WTC11 (cell line): ENCODE results near the gene PARVB. TPM values are rescaled to one million over a fixed set of nuclear protein-coding genes. Genes with fewer than 3 reads are reported as not detected.

Source experiments
- ATAC-seq: fragments of 200-7000 bp; cut with Tn5 transposase; 2 replicates; pipeline ENCODE4 v1.10.0; 2021; ENCODE audit warnings: mild to moderate bottlenecking, moderate library complexity
- CTCF ChIA-PET: fragments of 300-600 bp; sonication (Branson Sonifier 250); formaldehyde crosslinking; loops from one replicate; lab custom pipeline; 2021; ENCODE audit warnings: antibody characterized with exemption; lab: Charles Lee
- POLR2A ChIA-PET: fragments of 350-600 bp; sonication (Branson Sonifier 250); formaldehyde crosslinking; loops from one replicate; lab custom pipeline; 2021; ENCODE audit warnings: antibody characterized with exemption; lab: Charles Lee
- DNase-seq: peaks from one replicate; pipeline ENCODE4 v3.0.0; 2021; ENCODE audit warnings: low spot score
- H3K27ac Mint-ChIP-seq: 2 replicates; pipeline ENCODE4 v1.8.0; 2021; ENCODE audit warnings: mixed read lengths
- H3K27me3 Mint-ChIP-seq: 2 replicates; pipeline ENCODE4 v1.8.0; 2021; ENCODE audit warnings: low read depth, mild to moderate bottlenecking, moderate library complexity, mixed read lengths
- H3K36me3 Mint-ChIP-seq: 2 replicates; pipeline ENCODE4 v1.8.0; 2021; ENCODE audit warnings: mixed read lengths
- H3K4me1 Mint-ChIP-seq: 2 replicates; pipeline ENCODE4 v1.8.0; 2022; ENCODE audit warnings: mixed read lengths
- H3K4me3 Mint-ChIP-seq: 2 replicates; pipeline ENCODE4 v1.8.0; 2021; ENCODE audit warnings: mild to moderate bottlenecking, moderate library complexity, mixed read lengths
- H3K9me3 Mint-ChIP-seq: 2 replicates; pipeline ENCODE4 v1.8.0; 2021; ENCODE audit warnings: mixed read lengths
- ESRRA ChIP-seq: sonication (generic); formaldehyde crosslinking; IDR thresholded peaks from 2 replicates; pipeline ENCODE4 v1.8.1; 2022; ENCODE audit warnings: mild to moderate bottlenecking, missing genetic modification reagents, borderline replicate concordance
- GTF2I ChIP-seq: fragments of 250-450 bp; sonication (Bioruptor Pico); conservative IDR thresholded peaks from 2 replicates; pipeline ENCODE4 v1.4.0; 2021; ENCODE audit warnings: mild to moderate bottlenecking
- NFYB ChIP-seq: sonication (generic); formaldehyde crosslinking; conservative IDR thresholded peaks from 2 replicates; pipeline ENCODE4 v1.8.0; 2022; ENCODE audit warnings: low read depth, missing genetic modification reagents
- RORB ChIP-seq: fragments of 250-450 bp; sonication (Bioruptor Pico); IDR thresholded peaks from 2 replicates; pipeline ENCODE4 v1.9.0; 2021; ENCODE audit warnings: mild to moderate bottlenecking
- SOX15 ChIP-seq: fragments of 250-450 bp; sonication (Bioruptor Pico); IDR thresholded peaks from 2 replicates; pipeline ENCODE4 v1.9.0; 2021; ENCODE audit warnings: mild to moderate bottlenecking
- SP1 ChIP-seq: sonication (generic); formaldehyde crosslinking; conservative IDR thresholded peaks from 2 replicates; pipeline ENCODE4 v1.8.1; 2022; ENCODE audit warnings: missing genetic modification reagents
- STAT6 ChIP-seq: sonication (generic); formaldehyde crosslinking; conservative IDR thresholded peaks from 2 replicates; pipeline ENCODE4 v1.8.1; 2023; ENCODE audit warnings: mild to moderate bottlenecking, low read depth, missing genetic modification reagents, moderate library complexity
- TEAD1 ChIP-seq: sonication (generic); formaldehyde crosslinking; IDR thresholded peaks from 2 replicates; pipeline ENCODE4 v1.8.0; 2022; ENCODE audit warnings: mild to moderate bottlenecking, missing genetic modification reagents
- ZNF219 ChIP-seq: sonication (generic); formaldehyde crosslinking; IDR thresholded peaks from 2 replicates; pipeline ENCODE4 v1.8.0; 2023; ENCODE audit warnings: missing genetic modification reagents, mild to moderate bottlenecking, borderline replicate concordance
- ZNF281 ChIP-seq: sonication (generic); formaldehyde crosslinking; IDR thresholded peaks from 2 replicates; pipeline ENCODE4 v1.8.0; 2023; ENCODE audit warnings: mild to moderate bottlenecking, missing genetic modification reagents
- total RNA-seq: library from RNA; stranded (reverse); gene quantifications from 3 replicates; pipeline ENCODE4 v1.2.3, GENCODE V29; 2021
- TF ChIP-seq, protein P1 (sequence below): sonication (generic); formaldehyde crosslinking; IDR thresholded peaks from 2 replicates; pipeline ENCODE4 v1.8.0; 2022; ENCODE audit warnings: missing genetic modification reagents
- TF ChIP-seq, protein P2 (sequence below): sonication (generic); formaldehyde crosslinking; IDR thresholded peaks from 2 replicates; pipeline ENCODE4 v1.8.1; 2023; ENCODE audit warnings: mild to moderate bottlenecking, missing genetic modification reagents, borderline replicate concordance
- TF ChIP-seq, protein P3 (sequence below): fragments of 250-450 bp; sonication (Bioruptor Pico); IDR thresholded peaks from 2 replicates; pipeline ENCODE4 v1.9.0; 2021; ENCODE audit warnings: mild to moderate bottlenecking

Gene PARVB
- total RNA-seq, 1 experiment from 2014 or later, result 3.3 TPM

GRCh38 chr22:44206696-44207095 is 182.6 kb downstream of the PARVB start (continued):
- TF ChIP-seq, protein P1, sequence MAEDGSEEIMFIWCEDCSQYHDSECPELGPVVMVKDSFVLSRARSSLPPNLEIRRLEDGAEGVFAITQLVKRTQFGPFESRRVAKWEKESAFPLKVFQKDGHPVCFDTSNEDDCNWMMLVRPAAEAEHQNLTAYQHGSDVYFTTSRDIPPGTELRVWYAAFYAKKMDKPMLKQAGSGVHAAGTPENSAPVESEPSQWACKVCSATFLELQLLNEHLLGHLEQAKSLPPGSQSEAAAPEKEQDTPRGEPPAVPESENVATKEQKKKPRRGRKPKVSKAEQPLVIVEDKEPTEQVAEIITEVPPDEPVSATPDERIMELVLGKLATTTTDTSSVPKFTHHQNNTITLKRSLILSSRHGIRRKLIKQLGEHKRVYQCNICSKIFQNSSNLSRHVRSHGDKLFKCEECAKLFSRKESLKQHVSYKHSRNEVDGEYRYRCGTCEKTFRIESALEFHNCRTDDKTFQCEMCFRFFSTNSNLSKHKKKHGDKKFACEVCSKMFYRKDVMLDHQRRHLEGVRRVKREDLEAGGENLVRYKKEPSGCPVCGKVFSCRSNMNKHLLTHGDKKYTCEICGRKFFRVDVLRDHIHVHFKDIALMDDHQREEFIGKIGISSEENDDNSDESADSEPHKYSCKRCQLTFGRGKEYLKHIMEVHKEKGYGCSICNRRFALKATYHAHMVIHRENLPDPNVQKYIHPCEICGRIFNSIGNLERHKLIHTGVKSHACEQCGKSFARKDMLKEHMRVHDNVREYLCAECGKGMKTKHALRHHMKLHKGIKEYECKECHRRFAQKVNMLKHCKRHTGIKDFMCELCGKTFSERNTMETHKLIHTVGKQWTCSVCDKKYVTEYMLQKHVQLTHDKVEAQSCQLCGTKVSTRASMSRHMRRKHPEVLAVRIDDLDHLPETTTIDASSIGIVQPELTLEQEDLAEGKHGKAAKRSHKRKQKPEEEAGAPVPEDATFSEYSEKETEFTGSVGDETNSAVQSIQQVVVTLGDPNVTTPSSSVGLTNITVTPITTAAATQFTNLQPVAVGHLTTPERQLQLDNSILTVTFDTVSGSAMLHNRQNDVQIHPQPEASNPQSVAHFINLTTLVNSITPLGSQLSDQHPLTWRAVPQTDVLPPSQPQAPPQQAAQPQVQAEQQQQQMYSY (CRISPR knock-in tag), result no peak
- TF ChIP-seq, protein P2, sequence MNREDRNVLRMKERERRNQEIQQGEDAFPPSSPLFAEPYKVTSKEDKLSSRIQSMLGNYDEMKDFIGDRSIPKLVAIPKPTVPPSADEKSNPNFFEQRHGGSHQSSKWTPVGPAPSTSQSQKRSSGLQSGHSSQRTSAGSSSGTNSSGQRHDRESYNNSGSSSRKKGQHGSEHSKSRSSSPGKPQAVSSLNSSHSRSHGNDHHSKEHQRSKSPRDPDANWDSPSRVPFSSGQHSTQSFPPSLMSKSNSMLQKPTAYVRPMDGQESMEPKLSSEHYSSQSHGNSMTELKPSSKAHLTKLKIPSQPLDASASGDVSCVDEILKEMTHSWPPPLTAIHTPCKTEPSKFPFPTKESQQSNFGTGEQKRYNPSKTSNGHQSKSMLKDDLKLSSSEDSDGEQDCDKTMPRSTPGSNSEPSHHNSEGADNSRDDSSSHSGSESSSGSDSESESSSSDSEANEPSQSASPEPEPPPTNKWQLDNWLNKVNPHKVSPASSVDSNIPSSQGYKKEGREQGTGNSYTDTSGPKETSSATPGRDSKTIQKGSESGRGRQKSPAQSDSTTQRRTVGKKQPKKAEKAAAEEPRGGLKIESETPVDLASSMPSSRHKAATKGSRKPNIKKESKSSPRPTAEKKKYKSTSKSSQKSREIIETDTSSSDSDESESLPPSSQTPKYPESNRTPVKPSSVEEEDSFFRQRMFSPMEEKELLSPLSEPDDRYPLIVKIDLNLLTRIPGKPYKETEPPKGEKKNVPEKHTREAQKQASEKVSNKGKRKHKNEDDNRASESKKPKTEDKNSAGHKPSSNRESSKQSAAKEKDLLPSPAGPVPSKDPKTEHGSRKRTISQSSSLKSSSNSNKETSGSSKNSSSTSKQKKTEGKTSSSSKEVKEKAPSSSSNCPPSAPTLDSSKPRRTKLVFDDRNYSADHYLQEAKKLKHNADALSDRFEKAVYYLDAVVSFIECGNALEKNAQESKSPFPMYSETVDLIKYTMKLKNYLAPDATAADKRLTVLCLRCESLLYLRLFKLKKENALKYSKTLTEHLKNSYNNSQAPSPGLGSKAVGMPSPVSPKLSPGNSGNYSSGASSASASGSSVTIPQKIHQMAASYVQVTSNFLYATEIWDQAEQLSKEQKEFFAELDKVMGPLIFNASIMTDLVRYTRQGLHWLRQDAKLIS (CRISPR knock-in tag), result no peak
- no peak for TF ChIP-seq SP1 (CRISPR knock-in tag)
- TF ChIP-seq RORB (CRISPR knock-in tag), result no peak
- TF ChIP-seq GTF2I (CRISPR knock-in tag), result no peak
- TF ChIP-seq, protein P3, sequence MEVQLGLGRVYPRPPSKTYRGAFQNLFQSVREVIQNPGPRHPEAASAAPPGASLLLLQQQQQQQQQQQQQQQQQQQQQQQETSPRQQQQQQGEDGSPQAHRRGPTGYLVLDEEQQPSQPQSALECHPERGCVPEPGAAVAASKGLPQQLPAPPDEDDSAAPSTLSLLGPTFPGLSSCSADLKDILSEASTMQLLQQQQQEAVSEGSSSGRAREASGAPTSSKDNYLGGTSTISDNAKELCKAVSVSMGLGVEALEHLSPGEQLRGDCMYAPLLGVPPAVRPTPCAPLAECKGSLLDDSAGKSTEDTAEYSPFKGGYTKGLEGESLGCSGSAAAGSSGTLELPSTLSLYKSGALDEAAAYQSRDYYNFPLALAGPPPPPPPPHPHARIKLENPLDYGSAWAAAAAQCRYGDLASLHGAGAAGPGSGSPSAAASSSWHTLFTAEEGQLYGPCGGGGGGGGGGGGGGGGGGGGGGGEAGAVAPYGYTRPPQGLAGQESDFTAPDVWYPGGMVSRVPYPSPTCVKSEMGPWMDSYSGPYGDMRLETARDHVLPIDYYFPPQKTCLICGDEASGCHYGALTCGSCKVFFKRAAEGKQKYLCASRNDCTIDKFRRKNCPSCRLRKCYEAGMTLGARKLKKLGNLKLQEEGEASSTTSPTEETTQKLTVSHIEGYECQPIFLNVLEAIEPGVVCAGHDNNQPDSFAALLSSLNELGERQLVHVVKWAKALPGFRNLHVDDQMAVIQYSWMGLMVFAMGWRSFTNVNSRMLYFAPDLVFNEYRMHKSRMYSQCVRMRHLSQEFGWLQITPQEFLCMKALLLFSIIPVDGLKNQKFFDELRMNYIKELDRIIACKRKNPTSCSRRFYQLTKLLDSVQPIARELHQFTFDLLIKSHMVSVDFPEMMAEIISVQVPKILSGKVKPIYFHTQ (CRISPR knock-in tag), result no peak
- TF ChIP-seq SOX15, result no peak

DNA sequence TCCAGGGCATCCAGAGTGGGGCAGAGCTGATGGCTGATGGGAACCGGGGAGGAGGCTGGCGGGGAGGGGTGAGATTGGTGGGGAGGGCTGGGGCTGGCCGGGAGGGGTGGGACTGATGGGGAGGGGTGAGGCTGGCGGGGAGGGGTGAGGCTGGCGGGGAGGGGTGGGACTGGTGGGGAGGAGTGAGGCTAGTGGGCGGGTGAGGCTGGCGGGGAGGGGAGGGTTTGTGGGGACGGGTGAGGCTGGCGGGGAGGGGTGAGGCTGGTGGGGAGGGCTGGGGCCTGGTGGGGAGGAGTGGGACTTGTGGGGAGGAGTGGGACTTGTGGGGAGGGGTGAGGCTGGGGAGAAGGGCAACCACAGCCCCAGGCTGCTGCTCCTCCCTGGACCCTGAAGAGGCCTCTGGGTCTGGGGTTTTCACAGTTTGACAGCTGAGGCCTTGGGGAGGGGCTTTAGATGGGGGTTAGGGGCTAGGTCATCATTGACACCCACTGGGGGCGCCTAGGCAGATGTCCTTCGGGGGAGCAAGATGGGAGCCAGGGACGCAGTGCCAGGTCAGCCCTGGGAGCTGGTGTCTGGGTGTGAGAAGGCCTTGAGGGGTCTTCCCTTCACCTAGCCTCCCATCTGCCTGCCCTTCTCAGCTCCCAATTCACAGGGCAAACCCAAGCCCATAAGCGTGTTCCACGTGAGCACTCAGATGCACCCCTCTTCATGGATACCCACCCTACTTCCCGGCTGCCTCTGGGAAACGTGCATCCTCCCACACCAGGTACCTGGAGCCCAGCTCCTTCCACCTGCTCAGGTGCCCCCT is 183.3 kb downstream of the PARVB start:
- DNase-seq (peak; percentile 3), ATAC-seq (no peak)
- POLR2A ChIA-PET, result no interaction called here
- H3K27me3 Mint-ChIP-seq, result peaks cover 2% of the 10 kb centered on the region; the same call in 1 of the 2 replicates
- H3K27ac Mint-ChIP-seq, result no peak overlapping the region
- H3K4me3 Mint-ChIP-seq, result no peak overlapping the region
- H3K9me3 Mint-ChIP-seq, result peaks cover 16% of the 10 kb centered on the region
- CTCF ChIA-PET, result interaction anchor here (0.7 kb wide), 1 partner anchor 121 kb away, joined by 4 read pairs; no protein-coding TSS in a partner anchor
- H3K36me3 Mint-ChIP-seq, result 0 out of 2 replicates have a peak, but pooled peaks cover 3% of the 10 kb centered on the region
- H3K4me1 Mint-ChIP-seq, result no peaks in the 10 kb centered on the region
- TF ChIP-seq, protein P3 (CRISPR knock-in tag), result no peak
- TF ChIP-seq ZNF219 (CRISPR knock-in tag) (no peak), NFYB (CRISPR knock-in tag) (no peak), TEAD1 (CRISPR knock-in tag) (no peak), ZNF281 (CRISPR knock-in tag) (no peak), STAT6 (no peak), ESRRA (CRISPR knock-in tag) (no peak)
